Measurements from ENCODE around the gene DDX39A.

Gene DDX39A

DNA sequence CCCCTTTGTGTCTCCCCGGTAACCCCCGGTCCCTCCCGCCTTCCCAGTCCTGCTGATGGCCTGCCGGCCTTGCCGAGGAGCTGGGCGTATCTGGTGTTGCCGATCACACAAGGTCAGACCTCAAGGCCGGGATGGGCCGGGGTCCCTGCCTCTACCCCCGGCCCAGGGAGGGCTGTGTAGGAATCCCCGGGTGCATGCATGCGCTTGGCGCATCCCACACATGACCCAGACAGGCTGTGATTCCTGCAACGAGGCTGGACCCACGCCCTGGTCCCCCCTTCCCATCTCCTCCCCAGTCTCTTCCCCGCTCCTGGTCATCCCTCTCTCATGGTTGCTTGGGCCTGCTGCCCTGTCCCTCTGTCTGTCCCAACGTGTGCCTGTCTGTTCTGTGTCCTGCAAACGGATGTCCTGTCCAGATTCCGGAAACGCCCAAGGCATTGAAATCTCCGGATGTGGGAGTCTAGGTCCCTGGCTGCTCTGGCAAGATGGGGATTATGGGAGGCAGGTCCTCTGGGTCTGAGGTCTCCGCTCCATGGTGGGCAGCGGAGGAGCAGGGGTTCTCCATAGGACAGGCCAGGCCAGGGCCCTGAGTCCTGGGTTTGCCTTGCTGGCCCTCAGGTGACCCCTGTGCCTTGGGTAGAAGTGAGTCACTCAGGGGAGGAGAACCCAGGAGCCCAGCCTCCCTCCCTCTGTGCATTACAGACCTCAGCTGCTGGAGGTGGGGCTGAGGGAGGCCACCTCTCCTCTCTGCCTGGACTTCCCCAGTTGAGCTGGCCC lies 15.6 kb upstream of the DDX39A start:
- DNase-seq (ENCODE audit: low read depth) = peak; percentile 65

DNA sequence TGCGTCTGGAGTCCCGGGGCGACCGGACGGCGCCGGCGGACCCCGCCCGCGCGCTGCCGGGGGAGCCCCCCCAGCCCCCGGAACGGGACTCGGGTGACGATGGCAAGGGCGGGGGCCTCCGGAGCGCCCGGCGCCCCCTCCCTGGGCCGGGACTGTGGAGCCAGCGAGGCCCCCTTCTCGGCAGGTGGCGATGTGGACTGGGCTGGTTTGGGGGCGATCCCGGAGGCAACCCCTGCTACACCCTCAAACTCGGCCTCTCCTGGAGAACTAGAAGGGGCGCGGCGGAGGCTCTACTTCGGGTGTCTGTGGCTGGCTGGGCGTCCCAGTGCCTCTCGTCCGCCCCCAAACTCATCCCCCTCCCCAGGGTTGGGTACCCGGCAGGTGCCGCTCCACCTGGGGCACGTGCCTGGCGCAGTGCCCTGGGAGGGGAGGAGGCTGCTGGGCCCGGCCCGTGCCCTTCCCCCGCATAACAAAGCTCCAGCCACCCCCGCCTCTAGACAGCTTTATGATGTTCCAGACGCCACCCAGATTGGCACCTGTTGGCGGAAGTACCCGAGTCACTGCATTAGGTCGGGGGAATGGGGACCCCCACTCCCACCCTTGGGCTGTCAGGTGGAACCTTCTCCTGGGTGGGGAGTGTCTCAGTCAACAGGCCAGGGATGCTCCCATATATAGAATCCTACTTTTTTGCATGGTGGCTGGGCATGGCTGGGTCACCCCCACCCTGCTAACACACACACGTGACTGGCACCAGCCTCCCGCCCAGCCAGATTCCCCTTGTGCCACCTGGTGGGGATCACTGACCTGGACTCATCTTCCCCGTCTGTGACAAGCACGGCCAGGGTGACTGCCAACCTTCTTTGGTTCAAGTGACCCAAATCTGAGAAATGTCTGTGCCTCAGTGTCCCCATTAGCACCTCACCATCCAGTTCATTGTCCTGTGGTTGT lies 14.7 kb upstream of the DDX39A start:
- no peak for DNase-seq (ENCODE audit: low read depth)

GRCh38 chr19:14432791-14433553 lies 13.8 kb upstream of the DDX39A start, which contains the start of gene PKN1:
Gene PKN1 (plus strand): TSS chr19:14433306. CDS start chr19:14433522, 216 bp downstream.
- DNase-seq (ENCODE audit: low read depth) = no peak

DNA sequence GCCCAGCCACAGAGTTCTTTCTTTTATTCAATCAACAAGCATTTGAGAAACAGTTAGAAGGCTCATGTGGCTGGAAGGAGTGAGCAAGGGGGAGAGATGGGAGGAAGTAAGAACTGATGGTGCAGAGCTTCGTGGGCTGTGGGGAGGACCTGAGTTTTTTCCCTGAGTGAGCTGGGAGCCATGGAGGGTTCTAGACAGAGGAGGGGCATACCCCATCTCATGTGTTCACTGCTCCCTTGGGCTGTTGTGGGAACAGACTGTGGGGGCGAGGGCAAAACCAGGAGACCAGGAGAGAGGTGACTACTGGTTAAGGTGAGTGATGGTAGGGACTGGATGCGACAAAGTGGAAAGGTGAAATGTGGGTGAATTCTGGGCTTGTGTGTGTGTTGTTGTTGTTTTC lies 11.6 kb upstream of the DDX39A start:
- no peak for DNase-seq (ENCODE audit: low read depth)

DNA sequence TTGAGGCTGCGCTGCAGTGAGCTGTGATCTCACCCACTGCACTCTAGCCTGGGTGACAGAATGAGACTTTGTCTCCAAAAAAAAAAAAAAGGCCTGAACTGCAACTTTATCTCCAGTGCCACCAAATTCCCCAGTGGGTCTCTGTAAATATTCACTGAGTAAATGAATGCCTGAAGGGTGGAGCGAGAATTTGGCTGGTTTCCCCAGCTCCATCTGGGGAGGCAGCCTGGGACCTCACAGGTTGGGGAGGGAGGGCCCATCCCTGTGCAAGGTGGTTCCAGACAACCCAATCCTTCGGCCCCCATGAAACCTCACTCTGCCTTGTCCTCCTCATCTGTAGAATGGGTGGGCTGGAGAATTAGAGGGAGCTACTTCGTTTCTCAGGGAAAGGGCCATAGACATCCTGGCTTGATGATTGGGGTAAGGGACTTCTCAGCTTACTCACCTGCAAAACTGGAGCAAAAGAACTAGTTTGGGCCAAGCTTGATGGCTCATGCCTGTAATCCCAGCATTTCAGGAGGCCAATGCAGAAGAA lies 9.8 kb upstream of the DDX39A start:
- no peak for DNase-seq (ENCODE audit: low read depth)

DNA sequence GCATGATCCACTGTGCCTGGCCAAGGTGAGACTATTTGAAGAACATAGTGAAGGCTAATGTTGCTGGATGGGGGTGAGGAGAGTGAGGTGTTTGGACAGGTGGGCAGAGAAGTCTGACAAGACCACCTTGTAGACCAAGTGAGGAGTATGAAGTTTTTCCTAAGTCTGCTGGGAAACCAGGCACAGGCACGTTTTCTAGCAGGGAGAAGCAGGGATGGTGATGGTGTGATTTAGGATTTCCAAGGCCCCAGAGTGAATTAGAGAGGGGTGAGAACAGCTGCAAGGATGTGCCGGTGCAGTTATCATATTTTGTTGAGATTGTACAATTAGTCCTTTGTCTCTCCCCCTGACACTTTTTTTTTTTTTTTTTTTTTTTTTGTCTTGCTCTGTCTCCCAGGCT lies 8.3 kb upstream of the DDX39A start:
- DNase-seq (ENCODE audit: low read depth) = no peak

GRCh38 chr19:14425696-14426138 lies 6.6 kb upstream of the DDX39A start:
- no peak for DNase-seq (ENCODE audit: low read depth)

- no peak for DNase-seq (ENCODE audit: low read depth)
Measured at GRCh38 chr19:14418856-14419105, 360 bp downstream of the DDX39A start.

- no peak for DNase-seq (ENCODE audit: low read depth)
Measured at GRCh38 chr19:14416817-14417231, 2.3 kb downstream of the DDX39A start.

DNA sequence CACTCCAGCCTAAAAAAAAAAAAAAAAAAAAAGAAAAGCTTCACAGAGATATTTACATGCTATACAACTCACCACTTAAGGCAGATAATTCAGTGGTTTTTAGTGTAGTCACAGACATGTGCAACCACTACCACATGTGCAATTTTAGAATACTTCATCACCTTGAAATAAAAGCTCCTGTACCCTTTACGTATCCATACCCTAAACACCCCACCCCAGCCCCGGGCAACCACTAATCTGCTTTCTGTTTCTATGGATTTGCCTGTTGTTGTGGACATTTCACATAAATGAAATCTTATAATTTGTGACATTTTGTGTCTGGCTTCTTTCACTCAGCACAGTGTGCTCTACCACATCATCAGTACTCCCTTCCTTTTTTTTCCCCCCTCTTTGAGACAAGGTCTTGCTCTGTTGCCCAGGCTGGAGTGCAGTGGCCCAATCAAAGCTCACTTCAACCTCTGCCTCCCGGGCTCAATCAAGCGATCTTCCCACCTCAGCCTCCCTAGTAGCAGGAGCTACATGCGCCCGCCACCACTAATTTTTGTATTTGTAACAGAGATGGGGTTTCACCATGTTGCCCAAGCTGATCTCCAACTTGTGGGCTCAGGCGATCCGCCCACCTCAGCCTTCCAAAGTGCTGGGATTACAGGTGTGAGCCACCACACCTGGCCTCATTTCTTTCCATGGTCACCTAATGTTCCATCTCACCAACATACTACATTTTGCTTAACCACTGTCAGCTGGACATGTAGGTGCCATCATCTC lies 4.0 kb downstream of the DDX39A start:
- DNase-seq (ENCODE audit: low read depth) = no peak

DNA sequence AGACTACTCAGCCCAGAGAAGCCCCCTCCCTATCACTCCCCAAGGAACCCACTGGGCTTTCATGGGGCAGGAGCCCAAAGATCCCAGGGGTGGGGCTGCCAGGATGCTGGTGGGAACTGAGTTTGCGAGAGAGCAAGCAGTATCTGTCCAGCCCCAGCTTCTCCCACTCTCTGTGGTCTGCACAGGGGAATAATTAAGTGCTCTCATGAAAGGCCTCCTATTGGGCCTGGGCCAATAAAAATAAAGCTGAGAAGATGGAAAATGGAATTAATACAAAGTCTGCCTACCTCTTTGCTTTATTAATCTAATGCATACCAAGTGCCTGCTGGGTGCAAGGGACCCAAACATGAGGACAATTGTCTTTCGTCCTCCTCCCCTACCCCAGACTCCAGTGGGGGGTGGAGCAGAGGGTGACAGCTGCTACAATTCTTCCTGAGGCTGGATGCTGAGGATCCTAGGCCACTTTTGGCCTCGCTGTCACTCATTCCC lies 5.4 kb downstream of the DDX39A start:
- DNase-seq (ENCODE audit: low read depth) = no peak

DNA sequence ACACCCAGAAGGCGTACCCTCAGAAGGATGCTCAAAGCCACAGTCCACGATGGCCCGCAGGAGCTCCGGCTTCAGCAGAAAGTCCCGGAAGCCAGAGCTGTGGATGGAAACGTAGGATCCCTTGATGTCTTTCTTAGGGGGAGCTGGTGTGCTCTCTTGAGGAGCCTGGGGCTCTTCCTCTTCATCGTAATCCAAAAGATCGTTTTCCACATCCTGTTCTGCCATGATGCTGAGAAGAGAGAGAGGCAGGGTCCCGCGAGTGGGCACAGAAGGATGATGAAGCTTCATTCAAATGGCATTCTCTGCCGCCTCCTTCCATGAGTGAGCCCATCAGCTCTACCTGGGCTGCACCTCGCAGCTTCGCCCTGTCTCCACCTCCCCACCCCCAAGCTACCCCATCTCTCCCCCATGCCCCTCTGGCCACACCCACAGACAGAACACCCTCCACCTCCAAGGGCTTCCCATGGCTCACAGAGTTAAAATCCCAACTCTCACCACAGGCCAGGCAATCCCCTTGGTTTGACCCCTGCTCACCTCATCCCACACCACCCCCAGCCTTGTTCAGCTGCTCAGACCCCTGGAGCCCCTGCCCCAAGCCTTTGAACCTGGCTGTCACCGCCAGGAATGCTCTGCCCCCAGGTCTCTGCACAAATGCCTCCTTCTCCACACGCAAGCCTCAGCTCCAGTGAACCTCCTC lies 6.0 kb downstream of the DDX39A start:
- no peak for DNase-seq (ENCODE audit: low read depth)

GRCh38 chr19:14412324-14412995 lies 6.7 kb downstream of the DDX39A start:
- DNase-seq (ENCODE audit: low read depth) = no peak

DNA sequence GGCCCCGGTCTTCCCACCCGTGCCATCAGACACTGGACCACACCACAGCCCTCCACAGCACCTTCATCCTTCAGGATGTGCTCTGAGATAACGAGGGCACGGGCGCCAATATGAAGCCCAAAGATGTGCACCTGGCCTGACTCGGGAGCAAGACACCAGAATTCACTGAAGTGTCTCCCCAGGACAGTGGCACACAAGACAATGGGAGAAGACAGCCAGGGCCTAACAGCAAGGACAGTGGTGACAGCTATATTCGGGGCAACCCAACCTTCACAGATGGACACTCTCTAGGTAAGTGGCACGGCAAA lies 7.2 kb downstream of the DDX39A start:
- no peak for DNase-seq (ENCODE audit: low read depth)

DNA sequence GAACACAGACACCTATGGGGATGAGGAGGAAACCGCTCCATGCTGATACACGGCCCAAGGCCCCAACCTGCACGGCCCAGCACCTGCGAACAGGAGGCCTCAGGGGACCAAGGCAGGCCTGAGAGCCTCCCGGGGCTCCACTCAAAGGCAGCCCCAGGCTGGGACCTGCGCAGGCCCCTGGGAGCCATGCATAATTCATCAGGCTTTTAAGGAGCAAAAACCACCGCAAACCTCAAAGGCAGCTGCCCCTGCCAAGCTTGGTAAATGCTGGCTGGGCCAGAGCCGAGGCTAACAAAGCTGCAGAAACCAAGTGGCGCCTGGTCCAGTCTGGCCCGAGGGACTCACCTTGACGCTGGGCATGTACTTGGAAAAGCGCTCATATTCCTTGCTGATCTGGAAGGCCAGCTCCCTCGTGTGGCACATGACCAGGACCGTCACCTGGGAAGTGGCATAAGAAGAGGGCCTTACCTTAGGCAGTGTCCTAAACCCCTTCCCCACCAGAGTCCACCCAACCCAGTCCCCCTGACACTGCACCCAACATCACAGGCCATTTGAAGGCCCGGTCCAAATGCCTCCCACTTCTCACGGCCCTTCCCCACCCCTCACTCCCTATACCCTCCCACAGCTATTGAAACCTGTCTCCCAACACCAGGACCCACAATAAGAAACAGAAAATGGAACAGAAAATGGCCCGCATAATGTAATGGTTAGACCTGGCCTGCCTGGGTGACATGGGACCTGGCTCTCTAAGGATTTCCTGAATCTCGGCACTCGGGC lies 7.8 kb downstream of the DDX39A start:
- DNase-seq (ENCODE audit: low read depth) = no peak

DNA sequence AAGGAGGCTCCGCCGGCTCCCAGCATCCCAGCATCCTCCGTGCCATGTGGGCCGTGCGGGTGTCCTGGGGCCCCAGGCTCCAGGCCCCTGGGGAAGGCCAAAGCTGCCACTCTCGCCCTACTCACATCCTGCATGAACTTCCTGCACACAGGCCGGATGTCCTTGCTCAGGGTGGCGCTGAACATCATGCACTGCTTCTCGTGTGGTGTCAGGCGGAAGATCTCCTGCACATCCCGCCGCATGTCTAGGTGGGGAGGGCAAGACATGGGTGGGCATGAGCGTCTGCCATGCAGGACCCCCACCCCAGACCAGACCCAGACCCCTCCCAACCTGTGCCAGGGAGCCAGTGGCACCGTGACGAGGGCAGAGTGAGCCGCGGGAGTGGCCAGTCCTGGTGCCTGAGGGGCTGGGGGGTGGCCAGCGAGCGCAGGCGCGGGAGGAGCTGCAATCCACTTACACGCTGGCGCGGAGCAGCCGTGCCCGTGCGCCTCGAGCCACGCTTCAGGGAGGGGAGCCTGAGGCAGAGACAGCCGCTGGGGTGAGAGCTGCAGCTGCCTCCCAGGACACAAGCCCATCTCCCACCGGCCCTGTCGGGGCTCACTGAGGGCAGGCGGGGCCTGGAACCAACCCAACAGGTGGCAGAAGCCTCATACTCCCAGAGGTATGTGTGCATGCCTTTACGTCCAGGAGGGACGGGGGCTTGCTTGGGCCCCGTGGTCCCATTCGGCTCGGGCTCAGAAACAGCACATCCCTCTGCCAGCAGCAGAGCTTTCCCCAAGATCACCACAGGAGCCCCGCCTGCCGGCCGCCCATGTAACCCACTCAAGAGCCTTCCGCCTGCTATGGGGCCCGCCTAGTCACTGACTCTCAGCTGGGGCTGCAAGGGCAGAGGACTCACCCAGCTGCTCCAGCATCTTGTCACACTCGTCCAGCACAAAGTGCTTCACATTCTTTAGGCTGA lies 8.8 kb downstream of the DDX39A start:
- no peak for DNase-seq (ENCODE audit: low read depth)

DNA sequence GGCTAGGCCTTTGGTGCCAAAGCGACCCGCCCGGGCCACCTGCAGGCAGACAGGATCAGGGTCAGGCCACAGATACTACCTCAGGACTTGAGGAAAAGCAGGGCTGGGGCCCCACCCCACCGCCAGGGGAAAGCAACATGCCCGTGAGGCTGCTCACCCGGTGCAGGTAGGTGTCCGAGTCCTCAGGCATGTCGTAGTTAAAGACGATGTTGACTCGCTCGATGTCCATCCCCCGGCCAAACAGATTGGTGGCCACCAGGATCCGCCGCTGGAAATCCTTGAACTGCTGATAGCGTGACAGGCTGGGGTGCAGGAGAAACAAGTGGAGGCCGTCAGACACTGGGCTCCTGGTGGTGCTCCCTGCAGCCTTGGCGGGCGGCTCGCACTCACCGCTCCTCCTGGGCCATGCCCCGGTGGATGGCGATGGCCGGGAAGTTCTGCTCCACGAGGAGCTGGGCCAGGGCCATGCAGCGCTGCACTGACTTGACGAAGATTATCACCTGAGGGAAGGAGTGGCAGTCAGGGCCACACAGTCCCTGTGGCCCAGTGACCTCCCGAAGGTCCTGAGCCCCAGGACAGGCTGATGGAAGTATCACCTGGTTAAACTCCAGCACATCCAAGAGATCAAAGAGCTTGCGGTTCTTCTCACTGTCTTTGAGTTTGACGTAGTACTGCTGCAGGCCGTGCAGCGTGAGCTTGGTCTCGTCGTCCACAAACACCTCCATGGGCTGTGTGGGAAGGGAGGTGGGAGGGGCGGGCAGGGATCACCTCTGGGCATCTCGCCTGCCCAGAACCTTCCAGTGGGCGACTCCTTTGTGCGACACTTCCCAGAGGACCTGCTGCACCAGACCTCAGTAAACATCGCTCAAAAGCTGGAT lies 9.8 kb downstream of the DDX39A start:
- no peak for DNase-seq (ENCODE audit: low read depth)
